Stimulated activated CD8-positive, alpha-beta memory T cell treated with anti-CD3 and anti-CD28 coated beads, Interleukin-15, amount 100 ng/mL, for 48 hours (primary cell): ENCODE measurements around the gene MMP26.

Experiments used
- DNase-seq, 2 donors: peaks; one replicate each; pipeline ENCODE4 v3.0.0-alpha.2; 2020; ENCODE audit warnings: low read depth in 2 of 2

The MMP26 gene

DNA sequence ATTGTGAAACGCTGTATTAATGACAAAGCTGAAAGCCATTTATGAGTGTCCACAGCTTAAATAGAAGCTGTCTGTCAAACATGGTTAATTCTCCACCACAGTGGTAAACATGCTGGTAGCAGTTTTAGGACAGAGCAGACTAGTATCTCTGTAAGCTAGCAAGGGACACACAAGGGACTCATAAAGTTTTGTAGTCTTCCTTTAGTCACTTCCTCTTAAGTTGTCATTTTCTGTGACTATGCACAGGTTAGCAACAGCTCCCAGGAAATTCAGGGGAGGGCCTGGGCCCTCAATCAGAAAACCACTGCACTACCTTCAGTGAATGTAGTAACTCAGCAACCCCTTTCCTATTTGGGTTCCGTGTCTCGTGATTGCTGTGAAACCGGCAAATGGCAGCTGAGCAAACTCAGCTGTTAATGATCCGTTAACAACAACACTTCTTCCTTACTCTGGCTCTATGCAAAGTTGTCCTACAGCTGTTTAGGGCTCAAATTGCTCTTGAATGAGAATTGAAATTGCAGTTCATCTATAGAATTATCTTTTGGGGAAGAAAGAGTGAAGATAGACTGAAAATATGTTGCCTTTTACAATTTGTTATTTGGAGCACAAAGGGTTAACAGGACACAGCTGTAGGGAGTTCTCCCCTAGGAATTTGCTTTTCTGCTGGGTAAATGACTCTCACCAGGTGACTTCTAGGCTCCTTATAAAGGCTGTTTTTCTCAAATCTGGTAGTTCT lies at the start of gene MMP26:
TSS of gene MMP26 (plus strand) at position 731 of the 736 bp plus-strand sequence.
- DNase-seq: no peak

DNA sequence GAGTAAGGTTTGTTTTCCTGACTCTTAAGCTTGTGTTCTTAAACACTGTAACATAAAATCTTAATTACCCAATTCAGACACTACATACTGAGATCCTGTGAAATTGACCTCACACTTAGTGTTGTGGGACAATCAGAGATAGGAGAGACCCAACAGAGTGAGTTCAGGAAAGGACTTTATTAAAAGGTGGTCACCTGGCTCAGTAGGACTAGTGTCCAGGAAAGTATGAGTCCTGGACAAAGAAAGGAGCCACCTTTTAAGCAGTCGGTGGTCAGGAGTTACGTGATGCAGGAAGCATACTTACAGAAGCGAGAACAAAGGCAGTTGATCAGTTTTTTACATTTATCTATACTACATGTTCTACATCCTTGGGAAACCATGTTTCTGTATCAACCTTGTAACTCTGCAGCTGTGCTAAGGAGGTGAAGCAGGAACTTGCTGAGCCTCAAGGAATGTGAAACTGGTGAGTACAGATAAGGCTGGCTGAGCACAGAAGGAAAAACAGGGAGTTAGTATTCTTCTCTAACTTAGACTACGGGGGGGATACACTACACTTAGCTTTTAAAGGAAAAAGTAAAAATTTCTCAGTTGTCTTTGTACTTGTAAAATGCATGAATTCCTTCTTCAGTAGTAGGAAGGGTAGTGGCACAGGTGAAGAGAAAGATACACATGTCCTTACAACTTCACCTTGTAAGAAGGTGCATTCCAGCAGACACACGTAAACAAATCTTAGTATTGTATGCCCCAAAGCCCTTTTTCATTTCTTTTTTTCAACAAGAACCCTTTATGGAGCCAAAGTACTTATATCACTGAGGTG lies 45.7 kb upstream of the MMP26 start:
- no peak for DNase-seq

- DNase-seq: no peak
These were observed 41.7 kb upstream of the MMP26 start for GRCh38 chr11:4662876-4663275.

- no peak for DNase-seq
These were observed 40.4 kb upstream of the MMP26 start for GRCh38 chr11:4664183-4664582.

DNA sequence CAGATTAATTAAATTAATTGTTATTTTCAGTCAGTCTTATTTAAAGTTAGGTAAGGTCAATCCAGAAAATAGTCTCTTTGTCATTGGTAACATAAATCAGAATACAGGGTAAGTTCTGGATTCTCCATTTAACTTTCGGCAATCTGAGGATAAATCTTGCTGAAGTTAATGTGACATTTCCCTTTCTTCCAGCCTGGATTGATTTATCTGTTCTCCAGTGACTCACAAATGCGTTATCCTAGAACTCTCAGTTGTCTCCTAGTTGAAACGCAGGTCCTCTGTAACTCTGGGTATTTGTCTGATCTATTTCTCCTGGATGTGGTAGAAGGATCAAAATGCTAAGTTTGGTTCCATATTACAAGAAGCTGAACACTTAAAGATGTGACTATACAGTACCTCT lies 39.8 kb upstream of the MMP26 start:
- no peak for DNase-seq

GRCh38 chr11:4665424-4665823 lies 39.2 kb upstream of the MMP26 start:
- no peak for DNase-seq

DNA sequence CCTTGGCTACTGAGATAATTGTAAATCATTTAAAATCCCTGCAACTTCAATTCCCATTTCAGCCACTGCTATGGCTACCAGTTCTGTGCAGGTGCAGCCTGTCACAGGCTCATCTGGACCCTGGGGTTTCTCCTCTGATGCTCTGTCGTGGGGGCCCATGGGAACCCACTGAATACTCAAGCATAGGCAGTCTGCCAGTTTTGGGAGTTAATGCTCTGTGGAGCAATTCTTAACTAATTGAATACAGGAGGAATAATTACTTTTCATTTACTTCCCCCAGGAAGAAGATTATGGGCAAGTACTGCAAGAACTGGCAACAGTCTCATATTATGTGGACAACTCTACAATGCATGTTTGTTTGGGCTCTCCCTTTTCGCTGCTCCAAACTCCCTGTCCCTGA lies 32.8 kb upstream of the MMP26 start:
- no peak for DNase-seq

DNA sequence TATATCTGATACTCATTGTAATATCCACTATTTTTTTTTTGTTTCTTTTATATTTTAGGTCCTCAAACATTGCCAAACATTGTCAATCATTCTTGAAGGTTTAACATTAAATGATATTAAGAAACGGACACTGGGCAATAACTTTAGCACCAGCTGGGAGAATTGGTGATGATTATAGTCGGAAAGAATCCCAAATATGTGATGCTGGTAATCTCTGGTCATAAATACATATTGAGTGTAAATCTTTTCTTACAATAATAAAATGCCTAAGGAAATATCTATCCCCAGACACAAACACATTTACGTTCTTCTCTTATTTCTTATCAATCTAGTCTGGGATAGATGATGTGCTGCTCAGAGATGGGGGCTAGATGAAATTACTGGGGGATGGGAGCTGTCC lies 32.1 kb upstream of the MMP26 start:
- DNase-seq: no peak

DNA sequence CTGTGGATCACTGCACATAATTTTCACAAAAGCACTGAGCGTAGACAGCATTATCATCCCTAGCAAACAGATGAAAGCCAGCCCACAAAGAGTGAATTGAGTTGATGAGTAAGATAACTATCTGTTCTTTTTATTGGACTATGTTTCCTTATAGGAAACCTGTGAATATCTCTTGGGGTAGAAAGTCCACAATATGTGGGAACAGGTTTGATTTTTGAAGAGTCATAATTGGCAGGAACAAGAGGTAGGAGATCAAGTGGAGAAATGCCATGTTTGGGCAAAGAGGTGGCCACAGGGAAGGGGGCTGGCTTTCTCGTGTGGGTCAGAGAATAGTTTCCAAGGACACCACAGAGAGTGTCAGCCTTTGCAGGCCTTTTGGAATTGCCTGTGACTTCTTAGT lies 30.8 kb upstream of the MMP26 start:
- no peak for DNase-seq

DNA sequence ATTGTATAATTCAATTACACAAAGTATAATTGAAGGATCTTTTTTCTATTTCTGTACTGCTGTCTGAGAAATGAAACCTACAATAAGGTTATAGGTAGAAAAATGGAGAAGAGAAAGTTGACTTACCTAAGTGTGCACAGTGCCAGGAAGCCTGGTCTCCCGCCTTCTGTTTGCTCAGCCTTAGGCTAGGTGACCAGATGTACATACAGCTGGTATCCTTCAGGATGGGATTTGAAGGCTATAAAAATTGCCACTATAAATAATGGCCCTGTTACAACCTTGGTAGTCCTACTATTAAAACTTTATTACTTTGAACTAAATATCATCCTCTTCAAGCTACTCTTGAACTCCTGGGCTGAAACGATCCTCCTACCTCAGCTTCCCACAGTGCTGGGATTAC lies 26.6 kb upstream of the MMP26 start:
- DNase-seq: no peak

- no peak for DNase-seq
These were observed 24.2 kb upstream of the MMP26 start for GRCh38 chr11:4680341-4680740.

- DNase-seq: no peak
These were observed 21.8 kb upstream of the MMP26 start for GRCh38 chr11:4682623-4683419.

GRCh38 chr11:4684631-4685285 lies 19.8 kb upstream of the MMP26 start:
- no peak for DNase-seq

DNA sequence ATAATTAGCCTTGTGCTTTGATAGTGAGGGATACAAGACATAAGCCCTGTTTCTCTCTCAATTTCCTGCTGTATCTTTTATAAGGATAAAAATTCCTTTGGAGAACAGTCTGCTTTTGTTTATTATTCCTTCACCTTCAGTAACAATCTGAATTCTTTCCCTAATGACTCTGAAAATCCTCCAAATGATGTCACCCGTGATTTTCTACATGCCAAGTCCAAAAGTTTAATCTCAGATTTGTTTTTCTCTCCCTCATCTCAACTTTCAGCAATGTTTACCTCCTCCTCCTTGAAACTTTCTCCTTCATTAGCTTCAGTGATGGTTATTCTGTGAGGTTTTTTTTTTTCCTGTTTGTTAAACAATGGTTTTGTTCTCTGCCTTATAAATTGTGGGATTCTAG lies 9.1 kb upstream of the MMP26 start:
- no peak for DNase-seq

- no peak for DNase-seq
These were observed 7.0 kb upstream of the MMP26 start, which contains the start of gene OR51E2 for GRCh38 chr11:4697585-4697984. Gene OR51E2, minus strand, starts transcription at chr11:4697853. Its CDS starts 15,142 bp downstream, at chr11:4682711.

GRCh38 chr11:4699697-4700435 lies 4.7 kb upstream of the MMP26 start:
- no peak for DNase-seq

- no peak for DNase-seq
These were observed 4.2 kb upstream of the MMP26 start for GRCh38 chr11:4700436-4700820.

- no peak for DNase-seq
These were observed 278 bp downstream of the MMP26 start for GRCh38 chr11:4704790-4705334.

DNA sequence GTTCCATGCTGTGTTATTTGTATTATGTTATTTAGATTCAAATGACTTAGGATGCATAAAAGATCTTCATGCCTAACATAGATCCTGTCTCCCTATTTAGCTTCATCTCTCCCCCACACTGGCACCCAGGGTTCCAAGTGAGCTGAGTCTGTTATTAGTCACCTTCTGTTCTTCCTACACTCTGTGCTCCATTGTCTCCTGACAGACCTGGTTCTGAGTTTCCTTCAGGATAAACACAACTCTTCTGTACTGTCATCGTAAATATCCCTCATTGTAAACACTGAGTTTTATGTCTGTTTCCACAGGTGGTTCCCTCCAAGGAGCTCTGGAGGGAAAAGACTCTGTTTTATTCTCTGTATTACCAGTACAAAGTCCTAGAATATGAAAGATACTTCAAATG lies 8.7 kb downstream of the MMP26 start:
- DNase-seq: no peak

DNA sequence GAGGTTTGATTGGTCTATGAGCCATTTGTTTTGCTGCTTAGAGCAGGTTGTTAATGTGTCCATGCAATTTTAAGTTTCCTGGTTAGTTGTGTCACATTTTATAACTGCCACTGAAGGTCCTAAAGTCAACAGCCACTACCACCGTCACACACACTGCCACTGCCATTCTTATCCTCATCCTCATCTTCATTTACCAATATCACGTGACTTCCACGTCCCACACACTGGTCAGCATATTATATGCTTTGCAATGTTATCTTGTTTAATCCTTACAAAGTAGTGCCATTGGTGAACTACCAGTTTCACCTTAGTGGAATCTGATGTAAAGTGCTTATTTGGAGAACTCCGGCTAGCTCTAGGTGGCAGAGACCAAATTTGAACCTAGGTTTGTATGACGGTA lies 9.7 kb downstream of the MMP26 start:
- DNase-seq: no peak
